Lung (tissue), 12 donors: ENCODE results near the gene DEDD. TPM values are rescaled to one million over a fixed set of nuclear protein-coding genes. Genes with fewer than 3 reads are reported as not detected.

Experiments
- ATAC-seq: fragments of 200-7000 bp; cut with Tn5 transposase; one replicate; pipeline ENCODE4 v1.9.1; 2020; ENCODE audit warnings: moderate number of reproducible peaks; ENCODE audit not compliant: insufficient read depth, low FRiP score
- DNase-seq, 3 donors: peaks; one replicate each; pipeline ENCODE4 v3.0.0-alpha.2; 2013 to 2017
- H3K27ac ChIP-seq, 2 donors: one replicate each; pipeline ENCODE4 v1.5.1; 2013; ENCODE audit warnings: mild to moderate bottlenecking in 2 of 2, moderate library complexity in 2 of 2, control low read depth in 1 of 2, inconsistent platforms in 1 of 2, low read depth in 1 of 2, low read length in 1 of 2
- H3K27me3 ChIP-seq, 3 donors: one replicate each; pipeline ENCODE4 v1.5.1; 2013; ENCODE audit warnings: low read length in 2 of 3; ENCODE audit not compliant: control insufficient read depth in 3 of 3, insufficient read depth in 3 of 3
- H3K36me3 ChIP-seq, 4 donors: one replicate each; pipeline ENCODE4 v1.5.1; 2013; ENCODE audit warnings: low read length in 4 of 4, mild to moderate bottlenecking in 1 of 4, moderate library complexity in 1 of 4; ENCODE audit not compliant: control insufficient read depth in 4 of 4, insufficient read depth in 4 of 4
- H3K4me1 ChIP-seq, 5 donors: one replicate each; pipeline ENCODE4 v1.5.1; 2013; ENCODE audit warnings: low read length in 5 of 5, mild to moderate bottlenecking in 2 of 5, moderate library complexity in 1 of 5; ENCODE audit not compliant: control insufficient read depth in 5 of 5, insufficient read depth in 5 of 5
- H3K4me3 ChIP-seq: one replicate; pipeline ENCODE4 v1.5.1; 2013; ENCODE audit warnings: mild to moderate bottlenecking, control low read depth, moderate library complexity
- H3K9ac ChIP-seq, 2 donors: one replicate each; pipeline ENCODE4 v1.5.1; 2013; ENCODE audit warnings: low read length in 2 of 2, control low read depth in 1 of 2; ENCODE audit not compliant: insufficient read depth in 1 of 2
- H3K9me3 ChIP-seq, 4 donors: one replicate each; pipeline ENCODE4 v1.5.1; 2013; ENCODE audit warnings: low read length in 3 of 4, mild to moderate bottlenecking in 1 of 4, moderate library complexity in 1 of 4; ENCODE audit not compliant: control insufficient read depth in 4 of 4, insufficient read depth in 3 of 4
- CTCF ChIP-seq: IDR thresholded peaks from 2 replicates; pipeline ENCODE4 v1.5.1; 2012; ENCODE audit warnings: mild to moderate bottlenecking; ENCODE audit errors: control extremely low read depth, extremely low read depth
- whole genome bisulfite sequencing, 2 donors: extraction: QIAGEN DNeasy Blood & Tissue Kit; methylation state at CpG; one replicate each; pipeline ENCODE4 v1.1.7; 2013; 5-methylcytosine and 5-hydroxymethylcytosine counted together
- polyA plus RNA-seq, 2 donors: library from polyadenylated mRNA; stranded (reverse); fragments of 200-250 nt; gene quantifications; one replicate each; pipeline ENCODE4 v1.2.1, GENCODE V29; 2013
- total RNA-seq, 2 donors: library from RNA; depleted of rRNA in 1 of 2; stranded (reverse); fragments of >200 nt in 1 of 2; gene quantifications; one replicate each; pipeline ENCODE4 v1.2.1, GENCODE V29; 2014 to 2021
- donor health status: control.
- donor health status: control.
- donor health status: Bipolar disorder and iron deficiency.
- donor health status: healthy.
- donor health status: DM: yes; HTN: yes; CAD: no.

Gene DEDD
- total and polyA plus RNA-seq, 4 donors: 19.4 to 38.8 (median 30.9) TPM

GRCh38 chr1:161179698-161180097, 47.2 kb upstream of the DEDD start:
- Histone ChIP-seq H3K4me1 (peaks cover 0 to 14% (median 7%) of the 10 kb centered on the region in 5 donors), H3K4me3 (no peak overlapping the region), H3K27me3 (no peaks in the 10 kb centered on the region), H3K27ac (no peak overlapping the region), H3K9me3 (no peaks in the 10 kb centered on the region), H3K36me3 (peaks cover 3 to 17% (median 5%) of the 10 kb centered on the region in 4 donors), H3K9ac (no peak overlapping the region)
- 95 to 98% methylated on average over 3 of the region's 3 CpGs for WGBS, 2 donors
- DNase-seq (no peak), ATAC-seq (no peak)
- TF ChIP-seq CTCF: no peak

GRCh38 chr1:161177936-161178244, 45.4 kb upstream of the DEDD start:
- 56 to 66% methylated on average over 9 of the region's 9 CpGs for WGBS, 2 donors
- peak overlapping the region; percentile 93 to 97 for H3K27ac ChIP-seq

GRCh38 chr1:161177112-161177935, 44.9 kb upstream of the DEDD start, which contains the start of gene B4GALT3:
Gene B4GALT3, minus strand, starts transcription at chr1:161177507. Its CDS starts 1,447 bp downstream, at chr1:161176060.
- DNase-seq (peak; percentile 86 to 93 (median 89)), ATAC-seq (peak; percentile 96)
- Histone ChIP-seq H3K9me3 (no peaks in the 10 kb centered on the region), H3K4me3 (peak within 1 kb of the TSS; percentile 82), H3K27ac (peak within 1 kb of the TSS; percentile 93 to 97), H3K27me3 (no peaks in the 10 kb centered on the region), H3K36me3 (peaks cover 6 to 37% (median 18%) of the 10 kb centered on the region in 4 donors), H3K4me1 (peaks cover 0 to 21% (median 7%) of the 10 kb centered on the region in 5 donors), H3K9ac (peak within 1 kb of the TSS; percentile 79 to 93)
- 4 to 6% methylated on average over 47 to 50 of the region's 50 CpGs for WGBS, 2 donors
- no peak for TF ChIP-seq CTCF

More at GRCh38 chr1:161177936-161178244, 45.4 kb upstream of the DEDD start:
- no peak for ATAC-seq
- no peak for TF ChIP-seq CTCF
- Histone ChIP-seq H3K9ac (peak overlapping the region; percentile 47 to 80), H3K27me3 (no peaks in the 10 kb centered on the region), H3K4me3 (peak overlapping the region; percentile 37), H3K9me3 (no peaks in the 10 kb centered on the region), H3K36me3 (peaks cover 4 to 33% (median 15%) of the 10 kb centered on the region in 4 donors), H3K4me1 (peaks cover 0 to 20% (median 7%) of the 10 kb centered on the region in 5 donors)
- no peak for DNase-seq
